Ovary (tissue), 3 donors: ENCODE results near the gene PXK.

Experiments used
- CTCF ChIP-seq, 3 donors: fragments of 450-650 bp in 2 of 3; fragments of 200-600 bp in 1 of 3; IDR thresholded peaks; one replicate each; pipeline versions ENCODE4 v1.5.1 to v1.8.0; 2016 to 2022; ENCODE audit warnings: antibody characterized with exemption in 3 of 3, mild to moderate bottlenecking in 1 of 3
- POLR2A ChIP-seq: fragments of 450-650 bp; IDR thresholded peaks from one replicate; pipeline ENCODE4 v1.6.1; 2017; ENCODE audit warnings: antibody characterized with exemption, mild to moderate bottlenecking, moderate library complexity
- donor health status: DM: no; HTN: no; CAD: no.

- TF ChIP-seq CTCF (IDR thresholded peaks at IDR 0.05) (no peak), POLR2A (no peak)
Measured at GRCh38 chr3:58296269-58296668, 36.4 kb upstream of the PXK start.
